ENCODE data around the gene DDX1. TPM values are rescaled to one million over a fixed set of nuclear protein-coding genes. Genes with fewer than 3 reads are reported as not detected.
"Not testable (repeated sequence)": the region's sequence is repeated elsewhere in the genome, so short reads cannot be mapped to it uniquely, and the experiment has no call there.

The DDX1 gene
- total RNA-seq, 1 donor from 2014 or later: 75.4 TPM

- ATAC-seq (no peak), DNase-seq (ENCODE audit: low spot score) (no peak)
- intact Hi-C loops (cut with DNase I): no loop called here
Measured at GRCh38 chr2:15613736-15614429, 22.2 kb downstream of the DDX1 start.

- ATAC-seq: peak; percentile 44
- DNase-seq (ENCODE audit: low spot score): no peak
- intact Hi-C loops (cut with DNase I): no loop called here
Measured at GRCh38 chr2:15614545-15615300, 23.1 kb downstream of the DDX1 start.

GRCh38 chr2:15615301-15615920, 23.7 kb downstream of the DDX1 start:
- intact Hi-C loops (cut with DNase I): no loop called here
- ATAC-seq (peak; percentile 26), DNase-seq (ENCODE audit: low spot score) (no peak)

- no peak for ATAC-seq
- DNase-seq (ENCODE audit: low spot score): no peak
- intact Hi-C loops (cut with DNase I): no loop called here
Measured at GRCh38 chr2:15616429-15616828, 24.8 kb downstream of the DDX1 start.

GRCh38 chr2:15616850-15617777, 25.4 kb downstream of the DDX1 start:
- intact Hi-C loops (cut with DNase I): no loop called here
- DNase-seq (ENCODE audit: low spot score): no peak
- ATAC-seq: no peak

GRCh38 chr2:15617778-15618448, 26.2 kb downstream of the DDX1 start:
- intact Hi-C loops (cut with DNase I): no loop called here
- DNase-seq (ENCODE audit: low spot score) (no peak), ATAC-seq (no peak)

GRCh38 chr2:15618449-15618855, 26.8 kb downstream of the DDX1 start:
- DNase-seq (ENCODE audit: low spot score) (no peak), ATAC-seq (peak; percentile 32)
- intact Hi-C loops (cut with DNase I): no loop called here

- intact Hi-C loops (cut with DNase I): no loop called here
Measured at GRCh38 chr2:15619076-15619475, 27.4 kb downstream of the DDX1 start.

GRCh38 chr2:15619510-15619909, 27.8 kb downstream of the DDX1 start:
- intact Hi-C loops (cut with DNase I): no loop called here
- ATAC-seq: no peak
- no peak for DNase-seq (ENCODE audit: low spot score)

More at GRCh38 chr2:15619076-15619475, 27.4 kb downstream of the DDX1 start:
- no peak for ATAC-seq
- no peak for DNase-seq (ENCODE audit: low spot score)

- no peak for DNase-seq (ENCODE audit: low spot score)
- intact Hi-C loops (cut with DNase I): no loop called here
- no peak for ATAC-seq
Measured at GRCh38 chr2:15619938-15620337, 28.3 kb downstream of the DDX1 start.

GRCh38 chr2:15620340-15620739, 28.7 kb downstream of the DDX1 start:
- intact Hi-C loops (cut with DNase I): no loop called here
- ATAC-seq (no peak), DNase-seq (ENCODE audit: low spot score) (no peak)

- DNase-seq (ENCODE audit: low spot score): no peak
- ATAC-seq: no peak
- intact Hi-C loops (cut with DNase I): no loop called here
Measured at GRCh38 chr2:15620857-15621471, 29.3 kb downstream of the DDX1 start.

GRCh38 chr2:15621472-15621870, 29.8 kb downstream of the DDX1 start:
- ATAC-seq; DNase-seq (ENCODE audit: low spot score); intact Hi-C loops (cut with DNase I): not testable (repeated sequence)

GRCh38 chr2:15622214-15622613, 30.5 kb downstream of the DDX1 start:
- no peak for ATAC-seq
- no peak for DNase-seq (ENCODE audit: low spot score)
- intact Hi-C loops (cut with DNase I): no loop called here

- ATAC-seq (no peak), DNase-seq (ENCODE audit: low spot score) (no peak)
- intact Hi-C loops (cut with DNase I): no loop called here
Measured at GRCh38 chr2:15622614-15623480, 31.2 kb downstream of the DDX1 start.

- DNase-seq (ENCODE audit: low spot score) (no peak), ATAC-seq (no peak)
- intact Hi-C loops (cut with DNase I): no loop called here
Measured at GRCh38 chr2:15623481-15623796, 31.8 kb downstream of the DDX1 start.

- intact Hi-C loops (cut with DNase I): no loop called here
- no peak for ATAC-seq
Measured at GRCh38 chr2:15623898-15624541, 32.4 kb downstream of the DDX1 start.

More at GRCh38 chr2:15623898-15624541, 32.4 kb downstream of the DDX1 start:
- DNase-seq (ENCODE audit: low spot score): no peak

All from sciatic nerve (tissue), 2 donors.